GM18499 (cell line): ENCODE data around the gene SCARF2.
"Not testable (repeated sequence)": the region's sequence is repeated elsewhere in the genome, so short reads cannot be mapped to it uniquely, and the experiment has no call there.

Source experiments
- ATAC-seq: cut with Tn5 transposase; IDR thresholded peaks from one replicate; pipeline ENCODE4 v1.9.1; 2021; ENCODE audit warnings: moderate number of reproducible peaks; ENCODE audit not compliant: insufficient read depth, unreplicated experiment

Gene SCARF2

GRCh38 chr22:20464096-20464614 lies 26.5 kb upstream of the SCARF2 start:
- no peak for ATAC-seq

GRCh38 chr22:20463324-20464095 lies 25.9 kb upstream of the SCARF2 start:
- ATAC-seq: no peak

GRCh38 chr22:20459862-20460261 lies 22.2 kb upstream of the SCARF2 start:
- no peak for ATAC-seq

GRCh38 chr22:20459152-20459542 lies 21.5 kb upstream of the SCARF2 start:
- ATAC-seq: no peak

GRCh38 chr22:20458530-20459151 lies 21.0 kb upstream of the SCARF2 start:
- no peak for ATAC-seq

GRCh38 chr22:20457506-20458240 lies 20.0 kb upstream of the SCARF2 start:
- no peak for ATAC-seq

- no peak for ATAC-seq
Observed at GRCh38 chr22:20456722-20457076, 19.1 kb upstream of the SCARF2 start.

GRCh38 chr22:20456064-20456721 lies 18.6 kb upstream of the SCARF2 start:
- no peak for ATAC-seq

GRCh38 chr22:20455709-20456063 lies 18.1 kb upstream of the SCARF2 start:
- no peak for ATAC-seq

- ATAC-seq: no peak
Observed at GRCh38 chr22:20453222-20453621, 15.6 kb upstream of the SCARF2 start.

GRCh38 chr22:20451920-20452319 lies 14.3 kb upstream of the SCARF2 start:
- ATAC-seq: no peak

- ATAC-seq: not testable (repeated sequence)
Observed at GRCh38 chr22:20451129-20451778, 13.6 kb upstream of the SCARF2 start.

- no peak for ATAC-seq
Observed at GRCh38 chr22:20450551-20450906, 12.9 kb upstream of the SCARF2 start.

GRCh38 chr22:20449819-20450550 lies 12.4 kb upstream of the SCARF2 start:
- no peak for ATAC-seq

- no peak for ATAC-seq
Observed at GRCh38 chr22:20448630-20449029, 11.0 kb upstream of the SCARF2 start.

GRCh38 chr22:20446383-20446970 lies 8.9 kb upstream of the SCARF2 start:
- ATAC-seq: no peak

- ATAC-seq: no peak
Observed at GRCh38 chr22:20444325-20444724, 6.7 kb upstream of the SCARF2 start.

- no peak for ATAC-seq
Observed at GRCh38 chr22:20442485-20443284, 5.1 kb upstream of the SCARF2 start.
